NT2/D1 (cell line): ENCODE results near the gene CAPG.

Source experiments
- YY1 ChIP-seq: IDR thresholded peaks from 2 replicates; pipeline ENCODE4 v1.6.1; 2011; ENCODE audit not compliant: insufficient read length, insufficient read depth
- ZNF274 ChIP-seq: IDR thresholded peaks from 2 replicates; pipeline ENCODE4 v1.6.1; 2011; ENCODE audit warnings: mild to moderate bottlenecking, low read depth, low read length

GRCh38 chr2:85347599-85347998 is 62.6 kb downstream of the CAPG start:
- no peak for TF ChIP-seq ZNF274
- TF ChIP-seq YY1, result no peak
